ENCODE data around the gene INSC. TPM values are rescaled to one million over a fixed set of nuclear protein-coding genes. Genes with fewer than 3 reads are reported as not detected.

INSC gene
- total RNA-seq, 1 donor from 2014 or later: 2.3 TPM

DNA sequence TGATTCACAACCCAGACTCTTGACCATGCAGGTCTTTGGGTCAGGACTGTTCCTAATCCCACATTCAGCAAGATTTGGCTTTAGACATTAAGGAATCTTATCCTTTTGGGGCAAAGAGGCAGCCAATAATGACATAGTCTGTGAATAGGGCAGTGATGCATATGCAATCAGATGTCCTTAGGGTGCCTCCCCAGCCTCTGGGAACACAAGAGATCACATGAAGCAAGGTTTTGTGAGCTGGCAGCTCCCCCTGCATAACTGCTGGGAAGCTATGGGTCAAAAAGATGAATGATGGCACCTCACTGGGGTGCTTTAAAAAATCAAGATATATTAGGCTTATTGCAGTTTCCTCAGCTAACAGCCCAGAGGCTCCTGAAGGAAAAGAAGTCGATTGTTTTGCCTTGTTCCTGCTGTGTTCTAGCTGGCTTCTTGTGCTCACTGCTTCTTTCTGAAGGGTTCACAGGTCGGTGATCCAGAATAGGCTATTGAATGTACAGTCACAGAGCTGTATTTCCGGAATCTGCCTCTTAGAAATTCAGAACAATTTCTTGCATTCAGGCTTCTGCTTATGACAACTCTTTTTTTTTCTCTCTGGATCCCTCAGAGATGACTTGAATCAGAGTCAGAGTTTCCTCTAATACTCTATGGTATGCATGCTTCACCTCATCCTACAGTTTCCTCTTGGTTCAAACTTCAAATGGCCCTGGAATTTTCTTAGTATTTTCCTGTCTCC is 31.7 kb downstream of the INSC start:
- no peak for DNase-seq

DNA sequence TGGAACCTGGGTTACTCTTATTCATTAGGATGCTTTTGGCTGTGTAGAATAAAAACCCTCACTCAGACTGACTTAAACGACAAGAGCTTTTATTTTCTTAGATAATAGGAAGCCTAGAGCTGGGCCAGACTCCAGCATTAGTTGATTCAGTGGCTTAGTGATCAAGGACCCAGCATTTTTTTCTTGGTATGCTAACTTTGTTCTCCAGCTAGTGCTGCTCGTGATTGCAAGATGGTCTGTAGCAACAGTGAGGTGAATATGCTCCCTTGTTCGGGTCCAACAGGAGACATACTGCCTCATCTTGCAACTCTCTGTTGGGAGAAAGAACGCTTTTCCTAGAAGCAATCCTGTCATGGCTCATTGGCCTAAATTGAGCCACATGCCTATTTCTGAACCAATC is 33.4 kb downstream of the INSC start:
- DNase-seq: no peak

DNA sequence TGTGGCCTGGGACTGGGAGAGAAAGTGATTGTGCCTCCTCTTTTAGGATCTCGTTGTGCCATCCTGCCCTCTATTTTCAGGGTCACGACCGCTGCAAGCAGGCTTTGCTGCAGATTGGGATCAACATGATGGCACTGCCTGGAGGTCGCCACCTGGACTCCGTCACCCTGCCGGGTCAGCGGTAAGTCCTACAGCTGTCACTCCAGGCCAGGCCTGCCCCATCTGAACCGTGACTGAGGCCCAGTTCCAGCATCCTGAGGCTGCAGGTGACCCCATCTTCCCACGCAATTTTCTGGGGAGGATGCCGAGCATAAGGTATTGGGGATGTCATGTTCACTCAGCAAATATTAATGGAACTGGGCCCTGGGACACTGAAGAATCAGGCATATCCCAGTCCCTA is 34.3 kb downstream of the INSC start:
- no peak for DNase-seq

DNA sequence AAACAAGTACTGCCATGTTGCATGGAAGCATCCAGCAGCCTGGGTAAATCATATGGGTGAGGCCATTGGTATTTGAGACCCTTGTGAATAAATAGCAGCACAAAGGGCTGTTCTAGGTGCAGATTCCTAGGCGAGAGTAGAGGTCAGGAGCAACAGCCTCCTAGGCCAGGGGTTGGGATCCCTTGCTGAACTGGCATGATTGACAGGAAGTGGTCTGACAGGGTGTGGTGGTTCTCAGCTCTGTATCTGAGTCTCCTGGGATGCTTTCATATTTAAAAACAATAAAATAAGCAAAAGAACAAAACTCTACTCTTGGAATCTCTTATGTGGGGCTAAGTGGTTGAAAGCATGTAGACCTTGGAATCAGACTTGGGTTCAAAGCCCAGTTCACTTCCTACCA is 35.8 kb downstream of the INSC start:
- DNase-seq: no peak

DNA sequence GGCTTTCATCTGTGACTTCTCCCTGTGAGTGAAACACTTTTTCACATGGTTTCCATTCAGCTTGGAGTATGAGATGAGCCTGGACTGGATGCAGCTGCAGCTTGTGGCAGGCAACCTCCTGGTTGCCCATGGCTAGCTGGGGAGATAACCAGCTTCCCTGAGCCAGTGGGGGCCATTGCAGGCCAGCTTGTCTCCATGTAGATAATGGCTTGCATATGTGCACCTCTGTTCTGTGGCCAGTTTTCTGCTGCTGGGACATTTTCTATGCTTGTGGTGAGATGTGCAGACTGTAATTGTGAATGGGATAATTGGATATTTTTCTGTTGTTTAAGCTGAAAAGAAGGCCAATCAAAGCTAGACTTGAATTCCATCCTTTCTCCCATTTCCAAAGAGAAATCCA is 38.5 kb downstream of the INSC start:
- DNase-seq: no peak

DNA sequence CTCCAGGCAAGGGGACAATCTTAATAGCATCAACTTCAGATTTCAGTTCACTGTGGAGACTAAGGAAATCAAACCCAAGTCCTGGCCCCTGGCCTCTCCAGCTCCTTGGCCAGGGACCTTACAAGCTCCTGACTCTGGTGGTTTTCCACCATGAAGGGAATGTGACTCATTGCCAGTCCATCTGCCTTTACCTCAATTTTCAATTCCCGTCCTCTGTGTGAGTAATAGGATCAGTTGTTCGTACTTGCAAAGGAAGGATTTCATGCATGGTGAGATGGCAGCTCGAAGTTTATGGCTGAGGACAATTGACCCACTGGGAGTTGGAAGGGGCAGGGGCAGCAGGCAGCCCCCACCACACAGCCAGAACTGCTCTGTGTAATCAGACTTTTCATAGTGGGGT is 42.5 kb downstream of the INSC start:
- no peak for DNase-seq

DNA sequence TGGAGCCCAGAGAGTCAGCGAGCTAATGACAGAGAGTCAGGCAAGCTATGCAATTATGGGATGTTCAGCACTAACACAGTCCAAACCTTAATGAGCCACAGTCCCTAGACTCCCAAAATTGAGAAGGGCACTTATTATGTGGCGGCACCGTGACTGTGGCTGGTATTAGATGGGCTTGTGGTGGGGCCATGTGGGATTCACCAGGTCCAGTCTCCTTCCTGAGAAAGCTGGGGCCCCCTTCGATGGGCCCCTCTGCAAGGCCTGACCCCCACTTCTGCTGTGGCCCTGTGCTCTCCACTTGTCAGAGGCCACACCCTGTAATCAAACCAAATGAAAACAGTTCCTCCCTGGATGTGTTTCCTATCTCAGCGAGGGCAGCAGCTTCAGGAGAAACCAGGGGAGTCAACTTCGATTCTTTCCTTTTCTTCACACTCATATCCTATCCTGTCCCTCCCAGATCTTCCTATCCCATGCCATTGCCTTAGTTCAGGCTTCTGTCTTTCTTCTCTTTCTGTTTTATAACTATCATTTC is 42.9 kb downstream of the INSC start:
- DNase-seq: no peak

DNA sequence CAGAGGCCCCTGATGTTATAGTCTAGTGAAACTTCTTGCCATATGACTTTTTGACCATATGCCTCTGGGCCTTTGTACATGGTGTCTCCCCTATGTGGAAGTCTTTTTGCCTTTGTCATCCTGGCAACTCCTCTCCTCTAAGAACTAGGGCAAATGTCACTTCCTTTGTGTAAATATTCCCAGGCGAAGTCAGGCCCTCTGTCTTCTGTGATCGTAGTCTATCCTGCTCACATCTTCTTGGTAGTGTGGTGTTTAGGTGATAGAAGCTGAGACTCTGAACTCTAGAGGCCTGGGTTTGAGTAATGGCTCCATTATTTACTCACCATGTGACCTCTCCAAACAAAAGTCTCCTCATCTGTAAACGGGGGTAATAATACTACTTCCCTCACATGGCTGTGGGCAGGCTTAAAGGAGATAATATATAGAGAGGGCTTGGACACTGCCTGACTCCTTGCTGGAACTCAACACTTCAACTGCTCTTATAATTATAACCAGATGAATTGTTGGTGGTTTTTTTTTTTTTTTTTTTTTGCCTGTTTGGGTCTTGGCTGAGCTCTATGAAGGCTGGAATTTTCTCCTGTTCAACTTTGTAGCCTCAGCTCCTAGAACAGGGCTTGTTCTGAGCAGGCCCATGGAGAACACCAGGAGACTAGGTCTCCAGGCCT is 43.8 kb downstream of the INSC start:
- DNase-seq: no peak

DNA sequence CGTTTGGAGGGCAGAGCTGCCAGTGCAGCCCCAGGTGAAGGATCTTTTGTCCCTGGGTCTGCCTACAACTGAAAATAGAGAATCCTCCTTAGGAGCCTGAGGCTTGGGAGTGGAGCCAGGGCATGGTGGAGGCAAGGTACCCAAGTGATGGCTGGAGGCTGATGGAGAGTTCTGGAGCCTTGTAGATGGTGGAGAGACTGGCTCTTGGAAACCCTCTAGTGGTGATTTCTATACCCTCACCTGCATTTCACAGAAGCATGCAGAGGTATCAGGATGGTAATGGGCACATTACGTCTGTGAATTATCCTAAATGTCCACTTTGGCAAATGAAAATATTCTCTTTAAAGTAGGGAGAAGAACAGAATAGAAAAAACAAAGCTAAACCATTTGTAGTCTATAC is 44.4 kb downstream of the INSC start:
- no peak for DNase-seq

DNA sequence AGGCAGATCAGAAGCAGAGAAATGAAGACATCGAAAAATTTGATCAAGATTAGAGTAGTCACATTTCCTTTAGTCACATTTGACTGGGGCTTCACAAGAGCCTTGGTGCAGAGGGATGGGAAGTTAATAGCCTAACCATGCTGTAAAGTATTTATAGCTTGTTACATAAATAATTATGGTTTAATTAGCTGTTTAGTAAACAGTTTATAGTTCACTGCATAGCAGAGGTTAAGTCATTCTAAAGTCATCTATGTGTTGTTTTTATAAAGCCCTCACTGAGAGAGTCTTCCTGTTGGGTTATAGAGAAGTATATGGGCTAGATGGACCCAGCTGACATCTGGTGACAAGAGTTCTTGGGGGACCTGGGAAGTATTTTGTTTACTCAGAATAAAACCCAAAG is 47.1 kb downstream of the INSC start:
- DNase-seq: no peak

DNA sequence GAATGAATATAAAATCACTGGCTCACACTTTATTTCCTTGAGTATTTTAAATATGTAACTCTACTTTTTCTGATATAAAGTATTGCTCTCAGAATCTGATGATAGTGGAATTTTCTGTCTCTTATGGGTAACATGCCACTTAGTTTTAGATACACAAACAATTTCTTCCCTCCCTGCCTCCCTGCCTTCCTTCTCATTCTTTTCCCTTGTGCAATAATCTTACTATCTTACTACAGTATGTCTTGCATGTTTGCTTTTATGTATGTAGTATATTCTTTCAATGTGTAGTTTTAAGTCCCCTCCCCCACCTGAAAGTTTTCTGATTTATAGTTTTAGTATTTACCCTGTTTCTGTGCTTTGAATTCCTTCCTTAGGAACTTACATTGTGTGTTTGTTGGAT is 48.4 kb downstream of the INSC start:
- DNase-seq: no peak

DNA sequence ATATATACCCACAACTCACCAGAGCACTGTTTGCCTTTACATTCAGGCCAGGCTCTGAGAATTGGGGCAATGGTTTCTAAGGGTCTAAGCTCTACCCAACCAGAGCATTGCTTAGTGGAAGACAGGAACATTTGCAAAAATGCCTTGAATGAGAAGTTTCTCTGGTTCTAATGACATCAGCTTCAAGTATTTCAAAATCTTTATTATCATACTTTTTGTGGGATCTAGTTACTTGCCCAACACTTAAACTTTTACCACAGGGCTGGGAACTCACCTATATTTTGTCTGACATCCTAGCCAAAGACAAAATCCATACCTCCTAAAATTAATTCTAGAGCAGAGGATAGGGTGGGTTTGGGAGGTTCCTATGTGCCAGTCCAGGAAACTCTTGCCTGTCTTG is 51.5 kb downstream of the INSC start:
- no peak for DNase-seq

DNA sequence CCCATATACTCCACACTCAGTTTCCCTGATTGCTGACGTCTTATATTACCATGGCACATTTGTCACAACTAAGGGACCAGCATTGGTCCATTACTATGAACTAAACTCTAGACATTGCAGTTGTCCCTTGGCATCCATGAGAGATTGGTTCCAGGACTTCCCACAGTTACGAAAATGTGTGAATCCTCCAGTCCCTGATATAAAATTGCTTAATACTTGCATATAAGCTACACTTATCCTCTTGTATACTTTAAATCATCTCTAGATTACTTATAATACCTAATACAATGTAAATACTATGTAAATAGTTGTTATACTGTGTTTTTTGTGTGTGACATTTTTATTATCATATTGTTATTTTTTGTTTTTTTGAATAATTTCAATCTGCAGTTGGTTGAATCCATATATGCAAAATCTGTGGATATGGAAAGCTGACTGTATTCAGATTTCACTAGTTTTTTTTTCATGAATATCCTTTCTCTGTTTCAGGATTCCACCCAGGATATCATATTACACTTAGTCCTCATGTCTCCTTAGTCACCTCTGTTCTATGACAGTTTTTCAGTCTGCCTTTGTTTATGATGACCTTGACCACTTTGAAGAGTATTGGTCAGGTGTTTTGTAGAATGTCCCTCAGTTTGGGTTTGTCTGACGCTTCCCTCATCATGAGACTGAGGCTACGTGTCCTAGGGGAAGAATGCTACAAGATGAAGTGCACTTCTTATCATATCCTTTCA is 55.3 kb downstream of the INSC start:
- no peak for DNase-seq

DNA sequence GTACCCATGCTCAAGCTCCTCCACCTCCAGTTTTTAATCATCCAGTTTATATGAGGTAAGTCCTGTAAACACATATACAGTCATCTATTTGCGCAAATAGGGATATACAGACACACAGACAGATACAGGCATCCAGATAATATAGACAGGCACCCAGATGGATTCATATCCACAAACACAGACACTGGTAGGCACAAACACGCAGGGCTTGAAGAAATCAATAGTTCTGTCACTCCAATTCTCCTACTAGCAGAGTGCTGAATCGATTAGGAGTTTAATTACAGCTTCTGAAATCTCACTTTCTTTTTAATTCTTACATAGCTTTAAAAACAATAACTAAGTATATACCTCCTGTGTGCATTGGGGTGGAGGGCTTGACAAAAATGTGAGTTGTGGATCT is 56.0 kb downstream of the INSC start:
- DNase-seq: no peak

DNA sequence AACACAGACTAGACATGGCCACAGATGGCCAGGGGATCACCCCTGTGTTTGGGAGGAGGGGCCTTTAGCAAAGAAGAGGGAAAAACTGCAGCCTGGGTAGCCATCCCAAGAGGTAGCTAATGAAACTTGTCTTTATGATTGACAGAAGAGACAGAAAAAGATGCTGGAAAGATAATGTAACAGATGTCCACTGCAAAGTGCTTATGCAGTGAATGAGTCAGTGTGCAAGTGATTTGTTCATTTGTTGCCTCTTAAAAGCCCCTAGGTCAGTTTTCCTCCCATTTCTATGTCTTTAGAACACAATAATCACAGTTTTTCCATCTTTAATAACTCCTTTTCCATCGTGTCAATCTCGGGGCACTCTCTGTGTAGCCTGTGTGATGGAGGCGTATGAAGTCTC is 57.2 kb downstream of the INSC start:
- DNase-seq: no peak

DNA sequence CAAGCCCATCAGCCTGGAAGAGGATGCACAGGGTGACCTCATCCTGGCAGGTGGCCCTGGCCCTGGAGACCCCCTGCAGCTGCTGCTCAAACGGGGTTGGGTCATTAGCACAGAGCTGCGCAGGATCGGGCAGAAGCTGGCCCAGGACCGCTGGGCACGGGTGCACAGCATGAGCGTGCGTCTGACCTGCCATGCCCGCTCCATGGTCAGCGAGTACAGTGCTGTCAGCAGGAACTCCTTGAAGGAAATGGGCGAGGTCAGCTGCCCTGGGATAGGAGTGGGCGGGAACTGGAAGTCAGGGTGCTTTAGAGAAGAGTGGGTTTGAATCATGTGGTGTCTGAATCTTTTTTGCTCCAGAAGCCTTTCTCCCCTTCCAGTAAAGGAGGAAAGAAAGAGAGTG is 61.1 kb downstream of the INSC start:
- DNase-seq: no peak

DNA sequence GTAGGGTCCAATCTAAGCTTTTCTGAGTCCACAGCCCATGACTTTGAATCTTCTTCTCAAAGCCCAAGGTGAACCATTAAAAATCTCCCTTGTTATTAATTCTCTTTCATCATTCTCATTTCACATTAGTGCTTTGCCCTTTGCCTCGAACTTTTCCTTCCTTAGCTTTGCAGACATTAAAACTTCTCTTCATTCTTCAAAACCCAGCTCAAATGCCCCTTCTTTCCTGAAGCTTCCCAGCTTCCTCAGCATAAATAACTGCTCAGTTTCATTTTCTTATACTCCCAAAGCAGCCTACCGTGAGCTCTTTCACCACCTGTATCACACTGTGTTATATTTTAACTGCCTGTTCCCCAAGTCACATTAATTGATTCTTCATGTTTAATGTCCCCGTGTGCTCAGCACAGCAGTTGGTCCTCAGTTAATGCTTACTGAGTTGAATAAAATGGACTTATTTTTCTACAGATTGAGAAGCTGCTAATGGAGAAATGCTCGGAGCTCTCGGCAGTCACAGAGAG is 62.0 kb downstream of the INSC start:
- no peak for DNase-seq

DNA sequence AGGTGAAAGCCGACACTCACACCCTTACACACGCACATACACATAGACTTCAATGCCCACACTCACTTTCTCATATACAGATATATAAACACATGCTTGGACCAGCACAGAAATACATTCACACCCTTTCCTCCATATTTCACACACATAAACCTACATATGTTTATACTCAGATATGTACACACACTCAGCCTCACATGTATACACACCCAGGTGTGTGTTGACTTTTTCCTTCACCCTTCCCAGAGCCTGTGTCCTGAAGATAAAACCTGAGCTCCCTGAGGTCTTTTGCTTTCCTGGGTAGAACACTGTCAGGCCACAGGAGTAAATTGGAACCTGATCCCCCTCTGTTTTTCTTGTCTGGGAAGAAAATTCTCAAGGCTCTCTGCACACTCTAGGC is 62.8 kb downstream of the INSC start:
- DNase-seq: no peak

DNA sequence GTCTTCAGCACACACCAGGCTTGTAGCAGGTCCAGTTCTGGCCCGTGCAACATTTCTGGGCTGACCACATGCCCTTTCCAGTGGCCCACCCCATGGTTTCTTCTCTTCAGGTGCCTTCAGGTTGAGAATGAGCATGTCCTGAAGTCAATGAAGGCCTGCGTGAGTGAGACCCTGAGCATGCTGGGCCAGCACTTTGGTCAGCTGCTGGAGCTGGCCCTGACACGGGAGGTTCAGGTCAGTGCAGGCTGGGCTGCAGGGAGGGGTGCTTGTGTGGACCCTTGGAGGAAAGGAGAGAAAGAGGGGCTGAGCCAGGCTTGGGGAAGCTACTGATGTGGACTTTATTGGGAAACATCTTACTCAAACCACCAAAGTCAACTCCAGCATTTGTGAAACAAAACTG is 63.5 kb downstream of the INSC start:
- DNase-seq: no peak

DNA sequence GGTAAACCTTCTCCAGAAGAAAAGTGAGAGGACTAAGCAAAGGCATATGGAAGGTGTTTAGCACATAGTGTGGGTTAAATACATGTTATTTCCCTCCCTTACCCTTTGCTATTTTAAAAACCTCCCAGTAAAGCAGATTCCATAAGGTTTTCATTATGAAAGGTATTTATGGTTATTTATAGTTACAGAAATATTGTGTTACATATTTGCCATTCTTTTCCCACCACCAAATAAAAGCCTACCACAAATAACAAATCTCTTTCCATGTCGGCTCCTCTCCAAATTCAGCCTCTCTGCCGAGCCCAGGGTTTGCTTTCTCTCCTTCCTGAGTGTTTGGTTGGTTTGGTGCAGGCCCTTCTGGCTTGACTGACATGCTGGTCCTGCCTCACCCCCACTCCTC is 64.4 kb downstream of the INSC start:
- peak; percentile 15 for DNase-seq

DNA sequence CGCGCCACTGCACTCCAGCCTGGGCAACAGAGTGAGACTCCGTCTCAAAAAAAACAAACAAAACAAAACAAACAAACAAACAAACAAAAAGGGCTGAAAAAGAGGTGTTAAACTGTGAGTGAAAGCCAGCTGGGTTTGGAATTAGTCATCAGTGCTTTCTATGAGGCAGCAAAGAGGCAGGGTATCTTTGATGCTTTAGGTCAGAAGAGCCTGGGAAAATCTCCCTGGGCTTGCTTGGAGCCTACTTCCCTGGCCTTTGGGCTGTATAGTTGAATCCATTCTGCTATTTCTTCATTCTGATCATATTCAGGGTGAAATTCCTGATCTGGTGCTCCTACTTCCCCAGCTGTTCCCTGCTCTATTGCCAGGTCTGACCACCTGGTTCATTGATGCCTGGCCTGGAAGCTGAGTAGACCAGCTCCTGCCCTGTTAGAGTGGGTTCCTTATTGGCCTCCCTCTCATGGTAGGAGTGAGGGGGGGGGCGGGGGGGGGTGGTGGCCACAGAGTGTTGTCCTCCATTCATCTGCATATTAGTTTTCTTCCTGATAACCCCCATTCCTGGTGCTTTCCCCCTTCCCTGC is 65.6 kb downstream of the INSC start:
- no peak for DNase-seq

DNA sequence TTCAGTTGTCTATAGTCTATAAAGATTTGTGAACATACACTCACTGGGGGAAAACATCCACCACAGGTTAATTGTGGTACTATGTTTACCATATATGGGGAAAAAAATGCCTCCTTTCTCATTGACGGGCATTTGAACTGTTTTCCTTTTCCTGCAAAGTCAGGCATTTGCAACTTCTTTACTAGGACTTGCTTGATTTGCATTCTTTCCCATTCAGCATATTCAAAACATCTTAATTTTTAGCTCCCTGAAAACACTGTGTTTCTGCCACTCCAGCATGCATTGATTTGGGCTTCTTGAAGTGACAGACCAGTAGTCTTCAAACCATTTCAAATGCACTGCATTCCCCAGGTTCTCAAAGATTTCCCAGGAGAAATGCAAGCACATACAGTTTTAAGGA is 67.6 kb downstream of the INSC start:
- DNase-seq: no peak

DNA sequence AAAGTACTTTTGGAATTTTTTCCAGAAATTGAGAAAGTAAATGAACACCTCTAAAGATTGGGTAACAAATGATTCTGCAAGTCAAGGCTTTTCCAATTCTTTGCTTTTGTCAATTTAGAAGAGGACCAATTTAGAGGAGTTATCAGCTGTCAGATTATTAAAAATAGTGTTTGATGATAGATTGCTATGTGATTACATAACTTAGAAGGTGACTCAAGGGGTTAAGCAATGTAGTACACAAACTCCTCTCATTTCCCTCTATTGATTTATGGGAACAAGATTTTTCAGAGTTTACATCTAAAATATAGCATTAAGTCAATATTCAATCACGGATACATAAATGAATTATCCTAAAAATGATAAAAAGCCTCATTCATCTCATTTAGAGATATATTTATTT is 70.3 kb downstream of the INSC start:
- no peak for DNase-seq

All from skin of body (tissue), 2 donors.